Uterus (tissue), 4 donors: ENCODE data around the gene ABHD10. TPM values are rescaled to one million over a fixed set of nuclear protein-coding genes. Genes with fewer than 3 reads are reported as not detected.

Experiments
- DNase-seq, 2 donors: peaks; one replicate each; pipeline ENCODE4 v3.0.0-alpha.2; 2019 to 2020
- H3K27ac ChIP-seq, 2 donors: fragments of 200-600 bp; sonication (generic); 1 replicate in 1 of 2; 2 replicates in 1 of 2; pipeline ENCODE4 v1.5.1; 2016 to 2018
- H3K27me3 ChIP-seq, 2 donors: fragments of 200-600 bp; sonication (generic); one replicate each; pipeline ENCODE4 v1.5.1; 2018 to 2019; ENCODE audit warnings: control low read depth in 1 of 2
- H3K36me3 ChIP-seq, 2 donors: fragments of 200-600 bp; sonication (generic); one replicate each; pipeline ENCODE4 v1.5.1; 2019; ENCODE audit warnings: control low read depth in 1 of 2
- H3K4me1 ChIP-seq, 2 donors: fragments of 200-600 bp; sonication (generic); one replicate each; pipeline ENCODE4 v1.5.1; 2018 to 2019; ENCODE audit warnings: control low read depth in 1 of 2
- H3K4me3 ChIP-seq, 2 donors: fragments of 200-600 bp; sonication (generic); 1 replicate in 1 of 2; 2 replicates in 1 of 2; pipeline ENCODE4 v1.5.1; 2018 to 2019; ENCODE audit warnings: mild to moderate bottlenecking in 1 of 2
- H3K9me3 ChIP-seq, 2 donors: fragments of 200-600 bp; sonication (generic); one replicate each; pipeline ENCODE4 v1.5.1; 2019; ENCODE audit warnings: control low read depth in 1 of 2
- CTCF ChIP-seq, 4 experiments: fragments of 200-600 bp in 2 of 4; fragments of 450-650 bp in 2 of 4; sonication (generic) in 2 of 4; IDR thresholded peaks; one replicate each; pipeline ENCODE4 v1.5.1; 2016 to 2019; ENCODE audit warnings: antibody characterized with exemption in 4 of 4, mild to moderate bottlenecking in 2 of 4, moderate library complexity in 1 of 4
- POLR2A ChIP-seq, 2 donors: fragments of 450-650 bp; IDR thresholded peaks; one replicate each; pipeline ENCODE4 v1.6.1; 2016; ENCODE audit warnings: antibody characterized with exemption in 2 of 2, mild to moderate bottlenecking in 1 of 2, moderate library complexity in 1 of 2
- intact Hi-C: fragments of 100-400 bp; cut with DNase I; formaldehyde crosslinking; loops from one replicate; pipeline ENCODE4 v1.15.1; 2023; ENCODE audit warnings: low total_unique reads
- total RNA-seq, 4 donors: library from RNA; depleted of rRNA in 3 of 4; stranded (reverse); fragments of >200 nt in 3 of 4; gene quantifications; one replicate each; pipeline versions ENCODE4 v1.1.0 to v1.2.4, GENCODE V29; 2014 to 2023
- donor health status: DM: yes; HTN: yes; CAD: no.

The ABHD10 gene
- total RNA-seq, 4 donors from 2014 or later: 25.6 to 74.1 (median 35.8) TPM

DNA sequence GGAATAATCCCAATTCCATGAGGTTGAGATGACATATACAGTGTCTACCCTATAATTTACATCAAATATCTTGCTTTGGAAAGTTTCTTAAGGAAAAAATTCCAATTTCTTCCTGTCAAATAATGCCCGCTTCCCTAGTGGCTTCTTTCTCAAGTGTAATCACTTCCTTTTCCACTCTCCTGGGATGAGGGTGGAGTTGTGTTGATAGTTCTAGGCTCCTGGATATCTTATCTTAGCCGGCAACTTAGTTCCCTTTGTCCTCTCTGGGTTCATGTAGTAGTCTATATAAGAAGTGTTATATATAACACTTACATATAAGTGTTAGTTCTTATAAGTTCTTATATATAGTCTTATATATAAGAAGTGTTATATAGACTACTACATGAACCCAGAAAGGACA is 30.8 kb downstream of the ABHD10 start:
- intact Hi-C loops: no loop called here
- Histone ChIP-seq H3K36me3 (no peaks in the 10 kb centered on the region), H3K9me3 (no peaks in the 10 kb centered on the region), H3K27ac (no peak overlapping the region), H3K27me3 (no peaks in the 10 kb centered on the region), H3K4me3 (no peak overlapping the region), H3K4me1 (no peaks in the 10 kb centered on the region)
- no peak for DNase-seq
- TF ChIP-seq POLR2A (IDR thresholded peaks at IDR 0.05) (no peak), CTCF (IDR thresholded peaks at IDR 0.05) (no peak)

DNA sequence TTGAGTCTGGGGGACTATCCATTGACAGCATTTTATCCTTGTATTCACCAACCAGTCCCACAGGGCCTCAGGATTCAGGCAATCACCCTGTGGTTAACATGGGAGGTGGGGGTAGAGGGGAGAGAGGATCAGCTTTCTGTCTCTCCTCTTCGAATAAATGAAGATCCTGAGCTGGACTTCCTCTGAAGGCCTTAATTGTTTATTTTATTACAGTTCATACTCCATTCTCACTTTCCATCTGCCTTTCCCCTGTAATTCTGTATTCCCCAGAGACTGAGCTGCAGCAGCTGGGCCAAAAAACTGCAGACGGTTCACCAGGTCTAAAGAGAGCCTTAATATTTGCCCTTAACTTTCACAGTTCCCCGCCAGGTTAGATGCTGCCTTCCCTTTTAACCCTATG is 31.8 kb downstream of the ABHD10 start:
- H3K4me3 ChIP-seq: no peak overlapping the region
- DNase-seq: no peak
- intact Hi-C loops: no loop called here
- H3K27me3 ChIP-seq: no peaks in the 10 kb centered on the region
- no peaks in the 10 kb centered on the region for H3K9me3 ChIP-seq
- H3K27ac ChIP-seq: no peak overlapping the region
- TF ChIP-seq CTCF (IDR thresholded peaks at IDR 0.05) (no peak), POLR2A (IDR thresholded peaks at IDR 0.05) (no peak)
- H3K4me1 ChIP-seq: no peaks in the 10 kb centered on the region
- no peaks in the 10 kb centered on the region for H3K36me3 ChIP-seq

DNA sequence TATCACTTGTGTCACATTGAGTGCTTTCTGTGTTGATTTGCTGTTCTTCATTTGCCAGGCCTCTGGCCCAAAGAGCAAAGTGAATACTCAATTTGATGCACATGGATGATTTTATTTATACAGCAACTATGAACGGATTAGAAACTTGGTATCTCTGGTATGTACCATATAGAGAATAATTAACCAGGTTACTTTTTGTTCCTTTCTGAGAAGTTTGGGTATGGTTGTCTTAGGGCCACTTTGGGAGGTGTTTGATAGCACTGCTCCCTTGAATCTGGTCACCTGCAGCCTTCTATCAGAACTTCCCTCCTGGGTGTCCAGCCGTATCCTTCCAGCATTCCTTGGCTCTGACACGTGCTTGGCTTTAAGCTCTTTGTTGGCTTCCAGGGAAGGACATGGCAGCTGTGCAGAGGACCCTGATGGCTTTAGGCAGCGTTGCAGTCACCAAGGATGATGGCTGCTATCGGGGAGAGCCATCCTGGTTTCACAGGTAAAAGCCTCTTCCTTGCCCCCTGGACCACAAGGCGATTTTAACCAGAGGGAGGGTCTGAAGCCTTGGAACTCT is 32.6 kb downstream of the ABHD10 start:
- no peak for DNase-seq
- intact Hi-C loops: no loop called here
- H3K27me3 ChIP-seq: no peaks in the 10 kb centered on the region
- no peaks in the 10 kb centered on the region for H3K9me3 ChIP-seq
- TF ChIP-seq CTCF (IDR thresholded peaks at IDR 0.05) (no peak), POLR2A (IDR thresholded peaks at IDR 0.05) (no peak)
- H3K36me3 ChIP-seq: no peaks in the 10 kb centered on the region
- H3K27ac ChIP-seq: no peak overlapping the region
- no peak overlapping the region for H3K4me3 ChIP-seq
- H3K4me1 ChIP-seq: no peaks in the 10 kb centered on the region

DNA sequence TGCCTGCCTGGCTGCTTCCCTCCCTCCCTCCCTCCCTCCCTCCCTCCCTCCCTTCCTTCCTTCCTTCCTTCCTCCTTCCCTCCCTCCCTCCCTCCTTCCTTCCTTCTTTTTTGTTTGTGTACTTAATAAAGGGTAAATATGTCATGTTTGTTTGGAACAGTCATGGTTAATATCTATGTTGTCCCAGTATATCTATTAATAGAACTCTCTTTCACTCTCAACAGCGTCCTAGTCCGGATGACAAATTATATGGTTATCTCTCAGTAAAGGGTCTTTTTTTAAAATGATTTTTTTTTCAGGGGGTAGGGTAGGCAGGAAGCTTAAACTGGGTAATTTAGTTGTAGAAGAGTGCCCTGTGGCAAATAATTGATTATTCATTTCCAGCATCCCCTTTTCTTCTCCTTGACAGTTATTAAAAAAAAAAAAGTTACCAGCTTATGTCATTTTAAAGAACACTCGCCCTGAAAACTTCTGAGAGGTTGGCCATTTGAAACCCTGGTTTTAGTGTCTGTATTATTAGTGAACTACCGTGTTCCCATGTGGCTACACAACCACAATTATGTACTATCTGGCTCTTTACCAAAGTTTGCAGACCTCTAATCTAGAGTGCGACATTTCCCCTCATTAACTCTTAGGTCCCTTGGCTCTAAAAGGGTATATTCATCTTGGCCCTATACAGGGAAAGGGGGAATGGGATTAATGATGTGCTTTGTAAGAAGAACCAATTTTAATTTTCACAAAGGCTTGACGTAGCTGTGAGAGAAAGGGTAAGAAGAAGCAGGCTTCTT is 33.6 kb downstream of the ABHD10 start:
- no peak overlapping the region for H3K4me3 ChIP-seq
- H3K4me1 ChIP-seq: no peaks in the 10 kb centered on the region
- no peaks in the 10 kb centered on the region for H3K36me3 ChIP-seq
- no peaks in the 10 kb centered on the region for H3K27me3 ChIP-seq
- no peak for TF ChIP-seq POLR2A (IDR thresholded peaks at IDR 0.05)
- no peak for TF ChIP-seq CTCF (IDR thresholded peaks at IDR 0.05)
- no peak overlapping the region for H3K27ac ChIP-seq
- H3K9me3 ChIP-seq: no peaks in the 10 kb centered on the region
- DNase-seq: no peak
- intact Hi-C loops: no loop called here

- intact Hi-C loops: no loop called here
- no peak overlapping the region for H3K27ac ChIP-seq
- H3K4me3 ChIP-seq: no peak overlapping the region
These were observed 34.4 kb downstream of the ABHD10 start for GRCh38 chr3:112013058-112013783.

More at GRCh38 chr3:112013058-112013783, 34.4 kb downstream of the ABHD10 start:
- H3K27me3 ChIP-seq: no peaks in the 10 kb centered on the region
- TF ChIP-seq POLR2A (IDR thresholded peaks at IDR 0.05): no peak
- TF ChIP-seq CTCF (IDR thresholded peaks at IDR 0.05): peak; percentile 56 to 74 (median 60)
- H3K36me3 ChIP-seq: no peaks in the 10 kb centered on the region
- H3K4me1 ChIP-seq: no peaks in the 10 kb centered on the region
- peak; percentile 51 to 57 for DNase-seq
- no peaks in the 10 kb centered on the region for H3K9me3 ChIP-seq
